AG20443 (cell line): ENCODE data around the gene CD2BP2.

Experiments used
- DNase-seq: peaks from one replicate; pipeline ENCODE4 v3.0.0; 2012; ENCODE audit warnings: low spot score, mixed read lengths

The CD2BP2 gene

DNA sequence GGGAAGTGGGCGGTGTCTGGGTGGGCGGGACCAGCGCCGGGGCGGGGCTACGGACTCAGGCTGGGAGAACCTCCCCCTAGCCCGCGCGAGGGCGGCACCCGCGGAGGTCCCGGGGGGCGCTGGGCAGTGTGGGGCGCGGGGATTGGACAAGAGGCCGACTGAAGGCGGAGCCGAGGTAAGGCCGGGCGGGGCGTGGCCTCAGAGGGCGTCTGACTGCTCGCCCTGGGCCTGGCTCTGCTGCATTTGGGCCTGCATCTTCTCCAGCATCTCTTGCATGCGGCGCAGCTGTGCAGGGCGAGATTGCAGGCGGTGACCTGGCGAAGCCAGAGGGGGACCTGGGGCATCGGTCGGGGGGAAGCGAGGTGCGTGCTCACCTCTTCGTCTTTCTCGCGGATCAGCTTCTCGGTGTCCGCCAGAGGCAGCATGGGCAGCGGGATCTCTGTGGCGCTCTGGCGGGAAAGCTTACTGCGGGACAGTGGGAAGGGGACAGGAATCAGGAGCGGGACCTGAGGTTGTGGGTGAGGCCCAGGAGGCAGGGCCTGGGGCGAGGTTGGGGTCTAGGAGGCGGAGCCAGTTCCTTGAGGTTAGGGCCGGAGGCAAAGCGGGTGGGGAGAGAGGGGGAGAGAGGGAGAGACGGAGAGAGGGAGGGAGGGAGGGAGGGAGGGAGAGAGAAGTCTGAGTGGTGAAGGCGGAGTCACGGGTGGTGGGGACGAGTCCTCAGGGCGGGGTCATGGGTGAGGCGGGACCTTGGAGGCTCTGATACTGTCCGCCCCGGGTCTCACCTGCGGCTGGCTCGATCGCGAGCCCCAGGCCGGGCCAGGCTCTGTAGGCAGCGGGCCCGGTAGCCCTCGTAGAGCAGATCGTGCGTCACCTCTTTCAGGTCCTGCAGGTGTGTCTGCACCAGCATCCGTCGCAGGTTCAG lies 23.4 kb upstream of the CD2BP2 start:
- peak; percentile 99 for DNase-seq

- peak; percentile 84 for DNase-seq
Measured at GRCh38 chr16:30377812-30378235, 22.7 kb upstream of the CD2BP2 start.

DNA sequence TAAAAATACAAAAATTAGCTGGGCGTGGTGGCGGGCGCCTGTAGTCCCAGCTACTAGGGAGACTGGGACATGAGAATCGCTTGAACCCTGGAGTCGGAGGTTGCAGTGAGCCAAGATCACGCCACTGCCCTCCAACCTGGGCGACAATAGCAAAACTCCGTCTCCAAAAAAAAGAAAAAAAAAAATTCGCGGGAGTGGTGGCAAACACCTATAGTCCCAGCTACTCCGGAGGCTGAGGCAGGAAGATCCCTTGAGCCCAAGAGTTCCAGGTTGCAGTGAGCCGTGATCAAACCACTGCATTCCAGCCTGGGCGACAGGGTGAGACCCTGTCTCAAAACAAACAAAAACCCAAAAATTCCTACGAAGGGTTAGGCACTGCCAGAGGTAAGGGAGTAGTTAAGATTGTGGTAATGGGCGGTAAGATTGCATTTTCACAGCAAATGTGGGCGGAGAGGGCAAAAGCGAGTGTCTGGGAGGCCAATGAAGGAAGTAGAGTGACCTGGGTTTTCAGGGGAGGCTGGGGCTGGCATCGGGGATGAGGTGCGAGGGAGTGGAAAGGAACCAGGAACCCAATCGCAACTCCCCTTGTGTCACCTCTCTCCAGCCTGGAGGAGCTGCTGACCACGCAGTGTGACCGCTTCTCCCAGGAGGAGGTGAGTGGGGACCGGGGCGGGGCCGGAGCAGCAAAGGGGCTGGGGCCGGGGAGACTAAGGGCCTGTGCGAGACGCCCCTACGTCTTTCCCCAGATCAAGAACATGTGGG lies 22.1 kb upstream of the CD2BP2 start:
- DNase-seq: no peak

GRCh38 chr16:30376461-30376902 lies 21.4 kb upstream of the CD2BP2 start:
- no peak for DNase-seq

DNA sequence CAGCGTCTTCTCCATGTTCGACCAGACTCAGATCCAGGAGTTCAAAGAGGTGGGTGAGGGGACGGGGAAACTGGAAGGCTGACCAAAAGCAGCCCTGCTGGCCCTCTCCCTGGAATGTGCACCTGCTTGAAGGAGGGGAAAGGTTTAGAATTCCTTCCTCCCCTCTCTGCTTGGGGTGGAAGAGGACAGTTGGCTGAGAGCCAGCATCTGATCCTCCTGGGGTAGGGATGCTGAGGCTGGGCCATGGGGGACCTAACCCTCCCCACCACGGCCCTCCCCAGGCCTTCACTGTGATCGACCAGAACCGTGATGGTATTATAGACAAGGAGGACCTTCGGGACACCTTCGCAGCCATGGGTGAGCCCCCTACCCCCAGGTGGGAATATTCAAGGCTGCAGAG lies 20.8 kb upstream of the CD2BP2 start:
- DNase-seq: no peak

DNA sequence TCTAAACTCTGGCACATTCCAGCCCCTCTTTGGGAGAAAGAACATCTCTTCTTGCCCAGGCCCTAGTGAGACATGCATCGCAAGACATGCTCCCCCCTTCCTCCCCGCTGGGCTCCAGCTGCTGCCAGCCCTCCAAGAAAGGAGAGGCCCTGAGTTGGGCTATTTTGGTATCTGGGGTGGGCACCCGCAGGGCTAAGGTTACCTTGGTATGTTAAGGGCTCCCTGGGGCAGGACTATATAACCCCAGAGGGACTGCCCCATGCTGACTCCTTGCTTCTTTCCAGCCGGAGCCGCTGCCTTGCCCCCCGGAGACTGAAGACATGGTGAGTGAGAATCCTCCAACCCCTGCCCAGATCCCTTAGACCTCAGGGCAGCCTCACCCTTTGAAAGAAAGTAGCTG lies 19.4 kb upstream of the CD2BP2 start, which contains the start of gene MYL11:
Gene MYL11, plus strand, starts transcription at position 265 of the 400 bp plus-strand sequence. Its CDS starts 56 bp downstream, at position 321.
- DNase-seq: no peak

- no peak for DNase-seq
Measured at GRCh38 chr16:30372725-30373124, 17.6 kb upstream of the CD2BP2 start.

DNA sequence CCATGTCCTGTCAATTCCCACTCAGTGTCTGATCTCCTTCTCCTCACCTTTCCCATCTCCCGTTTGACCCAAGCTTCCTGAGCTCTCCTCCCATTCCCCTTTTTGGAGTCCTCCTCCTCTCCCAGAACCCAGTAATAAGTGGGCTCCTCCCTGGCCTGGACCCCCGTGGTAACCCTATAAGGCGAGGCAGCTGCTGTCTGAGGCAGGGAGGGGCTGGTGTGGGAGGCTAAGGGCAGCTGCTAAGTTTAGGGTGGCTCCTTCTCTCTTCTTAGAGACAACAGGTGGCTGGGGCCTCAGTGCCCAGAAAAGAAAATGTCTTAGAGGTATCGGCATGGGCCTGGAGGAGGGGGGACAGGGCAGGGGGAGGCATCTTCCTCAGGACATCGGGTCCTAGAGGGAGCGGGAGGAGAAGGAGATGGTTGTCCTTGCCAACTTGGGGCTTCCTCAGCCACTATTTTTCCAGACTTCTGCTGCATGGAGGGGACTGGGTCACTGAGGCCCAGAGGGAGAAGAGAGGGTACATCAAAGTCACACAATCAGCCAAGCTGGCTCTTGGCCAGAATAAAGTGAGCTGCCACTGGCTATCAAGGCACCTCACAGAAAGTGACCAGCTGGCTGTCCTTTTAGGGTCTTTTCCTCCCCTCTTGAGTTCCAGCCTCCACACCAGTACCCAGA lies 17.1 kb upstream of the CD2BP2 start:
- DNase-seq: no peak

- no peak for DNase-seq
Measured at GRCh38 chr16:30371248-30371816, 16.2 kb upstream of the CD2BP2 start.

DNA sequence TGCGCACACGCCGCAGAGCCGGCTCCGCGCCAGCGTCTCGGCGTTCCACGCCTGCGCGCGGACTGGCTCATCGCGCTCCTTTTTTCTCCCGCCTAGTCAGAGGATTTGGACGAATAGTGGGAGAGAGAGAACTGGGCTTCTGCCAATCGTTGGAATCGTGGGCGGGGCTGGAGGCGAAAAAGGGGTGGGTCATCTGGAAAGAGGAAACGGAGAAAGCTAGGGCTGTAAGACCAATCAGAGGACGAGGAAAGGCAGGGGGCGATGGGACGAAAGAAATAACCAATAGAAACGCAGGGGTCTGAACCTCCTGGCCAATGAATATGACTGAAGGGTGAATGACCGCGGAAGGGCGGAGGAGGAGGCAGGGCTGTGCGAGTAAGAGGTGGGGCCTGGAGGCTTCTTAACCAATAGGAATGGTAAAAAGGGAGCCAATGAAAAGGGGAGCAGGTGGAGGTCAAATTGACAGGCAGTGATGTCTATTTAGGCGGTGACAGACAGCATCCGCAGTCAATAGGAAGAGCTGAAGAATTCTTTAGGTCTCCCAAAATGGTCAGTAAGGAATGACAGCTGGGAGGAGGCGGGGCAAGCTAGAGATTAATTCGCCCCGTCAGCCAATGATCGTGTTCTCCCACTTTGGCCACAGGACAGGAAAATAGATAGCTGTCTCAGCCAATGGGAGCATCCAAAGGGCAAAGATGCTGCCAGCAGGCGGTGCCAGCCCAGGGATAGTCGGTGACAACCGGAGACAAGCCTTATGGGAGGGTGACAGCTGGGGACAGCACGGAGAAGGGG lies 15.5 kb upstream of the CD2BP2 start, which contains the start of gene TBC1D10B:
Gene TBC1D10B, minus strand, starts transcription at position 39 of the 792 bp plus-strand sequence. CDS start 311 bp downstream, outside the sequence.
- DNase-seq: peak; percentile 96

DNA sequence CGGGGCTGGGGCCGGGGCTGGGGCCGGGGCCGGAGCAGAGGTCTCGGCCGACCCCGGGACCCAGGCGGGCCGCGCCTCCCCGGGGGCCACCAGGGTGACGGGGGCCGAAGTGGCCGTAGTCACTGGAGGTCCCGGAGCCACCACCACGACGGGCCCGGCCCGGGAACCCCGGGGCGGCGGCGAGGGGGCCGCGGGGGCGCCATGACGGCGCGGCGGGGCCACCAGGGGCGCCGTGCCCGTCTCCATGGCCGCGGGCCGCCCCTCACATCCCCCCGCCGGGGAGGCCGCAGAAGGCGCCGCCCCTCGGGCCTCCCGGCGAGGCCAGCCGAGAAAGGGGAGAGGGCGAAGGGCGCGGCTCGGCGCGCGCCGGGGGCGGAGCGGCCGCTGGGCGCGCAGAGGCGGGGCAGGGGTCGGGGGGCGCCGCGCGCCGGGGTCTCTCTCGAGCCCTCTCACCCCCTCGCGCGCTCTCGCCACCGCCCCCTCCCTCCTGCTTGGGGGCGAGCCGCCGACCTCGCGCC lies 14.9 kb upstream of the CD2BP2 start:
- DNase-seq: no peak

DNA sequence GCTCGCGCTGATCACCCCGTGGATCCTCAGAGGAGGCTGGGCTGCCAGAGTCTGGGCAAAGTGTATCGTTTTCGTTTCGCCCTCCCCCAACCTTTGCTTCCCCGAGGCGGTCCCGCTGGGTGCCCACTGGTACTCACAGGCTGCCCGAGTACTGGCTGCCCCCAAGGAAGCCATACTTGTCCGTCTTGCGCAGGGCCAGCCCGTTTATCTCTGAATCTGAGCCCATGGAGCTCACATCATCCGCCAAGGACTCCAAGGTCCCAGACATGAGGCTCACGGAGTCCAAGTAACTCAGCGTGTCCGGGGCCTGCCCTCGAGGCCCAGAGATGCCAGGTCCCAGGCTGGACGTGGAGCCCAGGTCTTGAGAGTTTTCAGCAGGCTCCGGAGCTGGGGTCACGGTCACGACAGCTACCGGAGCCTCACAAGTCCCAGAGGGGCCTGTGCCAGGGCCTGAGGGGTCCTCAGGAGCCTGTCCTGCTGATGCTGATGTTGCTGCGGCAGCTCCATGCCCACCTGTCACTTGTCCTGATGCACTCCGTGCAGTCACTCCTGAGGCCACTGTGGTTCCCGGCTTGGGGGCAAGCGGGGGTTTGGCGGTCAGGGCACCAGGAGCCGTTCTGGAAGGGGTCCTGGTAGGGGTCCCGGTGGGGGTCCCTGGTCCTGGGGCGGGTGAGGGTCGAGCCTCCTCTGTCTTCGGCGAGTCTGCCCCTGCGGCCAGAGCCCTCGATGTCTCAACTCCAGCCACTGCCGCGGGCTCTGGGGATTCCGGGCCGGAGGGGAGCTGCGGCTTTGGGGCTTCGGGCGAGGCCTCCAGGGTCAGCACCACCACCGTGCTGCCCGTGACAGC lies 14.2 kb upstream of the CD2BP2 start:
- DNase-seq: no peak

DNA sequence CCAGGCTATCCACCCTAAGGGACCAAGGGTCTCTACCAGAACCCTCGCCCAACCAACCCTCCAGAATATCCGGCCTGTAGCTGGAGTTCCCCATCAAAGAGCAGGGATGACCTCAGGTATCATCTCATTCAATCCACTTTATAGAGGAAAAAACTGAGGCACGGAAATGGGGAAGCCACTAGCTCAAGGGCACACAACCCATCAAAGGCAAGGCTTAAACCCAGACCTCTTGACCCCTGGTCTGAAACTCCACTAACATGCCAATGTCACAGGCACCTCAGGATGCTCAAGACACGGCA lies 13.6 kb upstream of the CD2BP2 start:
- DNase-seq: no peak

DNA sequence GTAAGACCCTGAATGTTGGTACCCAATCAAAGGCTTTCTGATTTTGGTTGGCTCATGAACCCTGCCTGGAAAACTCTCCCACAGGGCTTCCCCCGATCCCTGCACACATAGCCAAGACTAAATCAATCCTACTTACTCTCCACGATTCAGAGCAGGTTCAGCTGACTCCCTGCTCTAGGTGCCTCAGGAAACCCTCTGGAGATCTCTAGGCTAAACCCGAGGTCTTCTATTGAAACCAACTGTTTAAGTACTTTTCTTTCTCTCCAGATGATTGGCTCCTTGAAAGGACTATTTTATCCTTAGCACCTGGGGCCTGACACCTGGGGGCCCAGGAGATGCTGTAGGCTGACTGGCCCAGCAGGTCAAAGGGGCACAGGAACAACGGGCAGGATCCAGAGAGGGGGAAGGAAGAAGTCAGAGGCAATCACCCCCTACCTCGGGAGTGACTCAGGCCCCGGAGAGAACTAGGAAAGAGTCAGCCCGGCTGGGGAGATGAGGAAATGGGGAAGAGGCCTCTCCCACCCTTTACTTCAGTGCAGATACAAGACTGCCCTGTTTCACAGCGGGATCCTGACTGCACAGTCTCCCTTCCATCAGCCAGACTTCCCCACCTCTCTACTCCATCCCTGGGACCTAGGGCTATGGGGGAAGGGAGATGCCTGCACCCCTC lies 13.1 kb upstream of the CD2BP2 start:
- peak; percentile 63 for DNase-seq

DNA sequence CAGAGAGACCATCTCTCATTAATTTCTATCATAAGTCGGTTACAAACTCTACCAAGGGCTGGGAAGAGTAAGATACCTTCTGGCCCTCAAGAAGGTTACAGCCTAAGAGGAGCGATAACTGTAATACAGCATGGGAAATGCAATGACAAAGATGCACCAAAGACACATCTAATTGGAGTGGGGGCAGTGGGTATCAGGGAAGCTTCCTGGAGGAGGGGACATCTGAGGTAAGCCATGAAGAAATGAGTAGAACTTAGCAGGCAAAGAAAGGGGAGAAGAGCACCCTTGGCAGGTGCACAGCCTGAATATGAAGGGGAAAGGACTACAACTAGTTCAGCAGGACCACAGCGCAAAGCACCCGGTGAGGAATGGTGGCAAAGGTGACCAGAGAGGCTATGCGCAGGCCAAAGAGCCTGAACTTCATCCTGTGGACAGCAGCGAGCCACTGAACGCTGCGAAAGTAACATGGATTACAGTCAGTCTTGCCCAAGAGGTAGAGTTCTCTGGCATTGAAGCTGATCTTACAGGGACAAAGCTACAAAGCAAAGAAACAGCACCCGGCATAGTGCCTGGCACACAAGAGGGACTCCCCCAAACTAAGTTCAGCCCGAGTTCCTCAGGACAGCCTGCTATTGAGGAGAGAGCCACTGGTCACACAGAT lies 12.4 kb upstream of the CD2BP2 start:
- DNase-seq: no peak

DNA sequence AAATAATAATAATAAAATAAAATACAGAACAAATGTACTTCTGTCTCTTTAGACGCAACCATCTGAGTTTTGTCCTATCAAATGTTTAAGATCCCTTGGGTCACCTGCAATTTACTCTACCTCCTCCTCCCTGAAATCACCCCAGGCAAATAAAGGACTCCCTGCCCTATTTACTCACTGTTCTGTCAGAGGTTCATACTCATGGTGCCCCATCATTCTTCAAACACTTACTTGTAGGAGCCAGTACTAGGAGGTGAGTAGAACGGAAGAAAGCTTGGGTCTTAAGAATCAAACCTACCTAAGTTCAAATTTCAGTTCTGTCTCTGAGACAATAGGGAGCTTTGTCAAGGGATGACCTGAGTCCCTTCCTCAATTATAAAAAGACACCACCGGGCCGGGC lies 11.4 kb upstream of the CD2BP2 start:
- no peak for DNase-seq

DNA sequence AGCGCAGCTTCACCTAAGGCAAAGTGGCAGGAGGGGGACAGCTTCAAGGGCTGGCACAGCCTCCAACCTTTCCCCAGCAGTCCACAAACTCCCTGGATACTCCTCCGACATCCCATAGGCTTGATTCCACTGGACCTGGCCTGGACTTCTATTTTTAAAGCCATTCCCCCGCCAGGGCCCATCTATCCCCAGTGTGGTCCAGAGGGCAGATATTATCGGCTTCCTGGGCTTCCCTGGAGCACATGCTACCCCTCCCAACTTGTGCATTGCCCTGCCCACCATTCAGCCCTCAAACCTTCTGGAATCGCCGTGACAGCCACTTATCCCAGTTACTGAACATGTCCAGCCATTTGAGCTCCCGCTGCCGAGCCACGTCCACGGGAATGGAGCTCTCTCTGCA lies 10.1 kb upstream of the CD2BP2 start:
- no peak for DNase-seq

- DNase-seq: no peak
Measured at GRCh38 chr16:30361180-30361579, 6.1 kb upstream of the CD2BP2 start.

GRCh38 chr16:30359871-30360170 lies 4.7 kb upstream of the CD2BP2 start:
- no peak for DNase-seq
